Kidney (tissue), 14 donors: ENCODE data around the gene SLC9B1. TPM values are rescaled to one million over a fixed set of nuclear protein-coding genes. Genes with fewer than 3 reads are reported as not detected.

Experiments used
- DNase-seq, 5 donors: peaks; one replicate each; pipeline ENCODE4 v3.0.0-alpha.2; 2013 to 2020
- FAIRE-seq: peaks from 2 replicates; lab custom pipeline; 2012; peaks lifted over from hg19 to GRCh38; lab: Jason Lieb, UNC
- H3K27ac ChIP-seq, 2 donors: one replicate each; pipeline ENCODE4 v1.7.0; 2013; ENCODE audit warnings: low read depth in 2 of 2, low read length in 2 of 2, inconsistent platforms in 1 of 2
- H3K27me3 ChIP-seq: one replicate; pipeline ENCODE4 v1.7.1; 2013; ENCODE audit warnings: low read length, inconsistent platforms; ENCODE audit not compliant: control insufficient read depth, insufficient read depth
- H3K36me3 ChIP-seq, 3 donors: one replicate each; pipeline versions ENCODE4 v1.7.0 to v1.7.1; 2013; ENCODE audit warnings: low read length in 3 of 3, control low read depth in 1 of 3, inconsistent platforms in 1 of 3; ENCODE audit not compliant: insufficient read depth in 3 of 3, control insufficient read depth in 2 of 3
- H3K4me1 ChIP-seq, 3 donors: one replicate each; pipeline versions ENCODE4 v1.7.0 to v1.7.1; 2013; ENCODE audit warnings: low read length in 3 of 3, inconsistent platforms in 1 of 3, low read depth in 1 of 3; ENCODE audit not compliant: control insufficient read depth in 2 of 3, insufficient read depth in 2 of 3
- H3K4me3 ChIP-seq, 3 donors: one replicate each; pipeline versions ENCODE4 v1.7.0 to v1.8.1; 2013; ENCODE audit warnings: low read length in 3 of 3, control low read depth in 1 of 3, inconsistent platforms in 1 of 3
- H3K9ac ChIP-seq, 3 donors: one replicate each; pipeline versions ENCODE4 v1.7.0 to v1.7.1; 2013; ENCODE audit warnings: low read length in 3 of 3, control low read depth in 1 of 3, inconsistent platforms in 1 of 3
- H3K9me3 ChIP-seq, 3 donors: one replicate each; pipeline versions ENCODE4 v1.7.0 to v1.7.1; 2013; ENCODE audit warnings: low read length in 3 of 3, control low read depth in 1 of 3, inconsistent platforms in 1 of 3; ENCODE audit not compliant: control insufficient read depth in 2 of 3, insufficient read depth in 1 of 3
- CTCF ChIP-seq: IDR thresholded peaks from 3 replicates; pipeline ENCODE4 v1.5.1; 2012; ENCODE audit warnings: mild to moderate bottlenecking, moderate library complexity, borderline replicate concordance; ENCODE audit not compliant: insufficient read depth; ENCODE audit errors: extremely low read depth
- intact Hi-C: fragments of 100-400 bp; cut with DNase I; formaldehyde crosslinking; loops from one replicate; pipeline ENCODE4 v1.11.1; 2022
- polyA plus RNA-seq: library from polyadenylated mRNA; stranded (reverse); fragments of 350-450 nt; fragmentation: Illumina TruSeq; extraction: RNeasy Lipid Tissue Mini Kit (QIAGEN cat#74804); gene quantifications from one replicate; pipeline ENCODE4 v1.2.3, GENCODE V29; 2014; ENCODE audit warnings: low read depth, low replicate concordance; ENCODE audit not compliant: insufficient read depth
- total RNA-seq: library from RNA; stranded (reverse); fragmentation: NEBNext Ultra II Directional; extraction: Animal tissue kit (Norgen Biotek cat#: 25700); gene quantifications from one replicate; pipeline ENCODE4 v1.2.1, GENCODE V29; 2021
- donor health status: control.
- donor health status: control.
- donor health status: control.
- donor health status: control.
- donor health status: control.
- donor health status: DM: yes; HTN: yes; CAD: no.
- donor health status: Normal renal cell carcinoma (clear cell type).

Gene SLC9B1
- total and polyA plus RNA-seq, 2 donors from 2014 or later, result 0.52 to 1.8 TPM

GRCh38 chr4:103011378-103012025 is 8.0 kb downstream of the SLC9B1 start:
- no peaks in the 10 kb centered on the region for H3K9me3 ChIP-seq
- H3K36me3 ChIP-seq, result no peaks in the 10 kb centered on the region
- intact Hi-C loops, result loop anchor here (10.0 kb wide), 1 partner anchor 567 kb away; no protein-coding TSS in a partner anchor
- H3K4me1 ChIP-seq, result peaks cover 2 to 21% (median 8%) of the 10 kb centered on the region in 3 donors
- H3K27me3 ChIP-seq, result no peaks in the 10 kb centered on the region
- DNase-seq (peak; percentile 10 to 57 (median 38)), FAIRE-seq (no peak)
- peak overlapping the region in 1 of 3 donors; percentile 61 for H3K9ac ChIP-seq
- H3K27ac ChIP-seq, result peak overlapping the region; percentile 78 to 92
- H3K4me3 ChIP-seq, result no peak overlapping the region
- TF ChIP-seq CTCF, result no peak

- intact Hi-C loops, result loop anchor here (10.0 kb wide), 1 partner anchor 566 kb away; no protein-coding TSS in a partner anchor
- H3K36me3 ChIP-seq, result no peaks in the 10 kb centered on the region
- peak overlapping the region in 1 of 2 donors; percentile 92 for H3K27ac ChIP-seq
- no peak for TF ChIP-seq CTCF
- H3K27me3 ChIP-seq, result no peaks in the 10 kb centered on the region
- no peak for FAIRE-seq
- H3K4me3 ChIP-seq, result no peak overlapping the region
- no peaks in the 10 kb centered on the region for H3K9me3 ChIP-seq
- H3K4me1 ChIP-seq, result peaks cover 2 to 21% (median 8%) of the 10 kb centered on the region in 3 donors
- DNase-seq, result no peak
- no peak overlapping the region for H3K9ac ChIP-seq
Observed at GRCh38 chr4:103010804-103011203, 8.7 kb downstream of the SLC9B1 start.

GRCh38 chr4:103008875-103009729 is 10.4 kb downstream of the SLC9B1 start:
- intact Hi-C loops, result no loop called here
- no peak overlapping the region for H3K27ac ChIP-seq
- H3K36me3 ChIP-seq, result no peaks in the 10 kb centered on the region
- H3K4me3 ChIP-seq, result no peak overlapping the region
- H3K9ac ChIP-seq, result no peak overlapping the region
- peaks cover 2 to 21% (median 8%) of the 10 kb centered on the region in 3 donors for H3K4me1 ChIP-seq
- no peaks in the 10 kb centered on the region for H3K27me3 ChIP-seq
- H3K9me3 ChIP-seq, result no peaks in the 10 kb centered on the region
- FAIRE-seq (peak; percentile 98), DNase-seq (peak in 4 of 5 donors; percentile 14 to 86 (median 64))
- peak; percentile 69 for TF ChIP-seq CTCF
